CD14-positive monocyte (primary cell): Measurements from ENCODE around the gene JHY. TPM values are rescaled to one million over a fixed set of nuclear protein-coding genes. Genes with fewer than 3 reads are reported as not detected.

ENCODE experiments used
- DNase-seq, 3 donors: peaks; one replicate each; pipeline ENCODE4 v3.0.0-alpha.2; 2011 to 2022
- H2AFZ ChIP-seq: 2 replicates; pipeline ENCODE4 v1.6.0; 2012; ENCODE audit warnings: mild to moderate bottlenecking, low read depth, low read length, inconsistent platforms; ENCODE audit not compliant: insufficient read depth, poor library complexity, severe bottlenecking
- H3K27ac ChIP-seq, 2 donors: 1 replicate in 1 of 2; 2 replicates in 1 of 2; pipeline ENCODE4 v1.5.1; 2012 to 2013; ENCODE audit warnings: low read length in 2 of 2, control low read depth in 1 of 2, inconsistent platforms in 1 of 2, low read depth in 1 of 2, mild to moderate bottlenecking in 1 of 2
- H3K27me3 ChIP-seq, 2 donors: one replicate each; pipeline versions ENCODE4 v1.6.0 to v1.6.1; 2011 to 2013; ENCODE audit warnings: low read length in 2 of 2; ENCODE audit not compliant: control insufficient read depth in 2 of 2, insufficient read depth in 2 of 2
- H3K36me3 ChIP-seq, 2 donors: replicated peaks in 1 of 2; 1 replicate in 1 of 2; 2 replicates in 1 of 2; pipeline versions ENCODE4 v1.5.1 to v1.6.1; 2012 to 2013; ENCODE audit warnings: low read length in 2 of 2, control low read depth in 1 of 2, inconsistent platforms in 1 of 2, mild to moderate bottlenecking in 1 of 2; ENCODE audit not compliant: insufficient read depth in 2 of 2, control insufficient read depth in 1 of 2
- H3K4me1 ChIP-seq, 2 donors: 1 replicate in 1 of 2; 2 replicates in 1 of 2; pipeline versions ENCODE4 v1.5.1 to v1.6.1; 2012 to 2013; ENCODE audit warnings: low read length in 2 of 2, control low read depth in 1 of 2, inconsistent platforms in 1 of 2, mild to moderate bottlenecking in 1 of 2, moderate library complexity in 1 of 2; ENCODE audit not compliant: insufficient read depth in 2 of 2, control insufficient read depth in 1 of 2
- H3K4me2 ChIP-seq: replicated peaks from 2 replicates; pipeline ENCODE3; 2012; ENCODE audit warnings: low read length, moderate library complexity, mild to moderate bottlenecking; ENCODE audit not compliant: poor library complexity, severe bottlenecking; ENCODE audit errors: extremely low read depth
- H3K4me3 ChIP-seq, 3 experiments: fragments of 200-600 bp in 1 of 3; sonication (generic) in 1 of 3; replicated peaks in 1 of 3; 1 replicate in 2 of 3; 2 replicates in 1 of 3; pipeline ENCODE4 v1.5.1; 2011 to 2013; ENCODE audit warnings: low read length in 3 of 3, mild to moderate bottlenecking in 3 of 3, control low read depth in 2 of 3, low read depth in 2 of 3, inconsistent platforms in 1 of 3, moderate library complexity in 1 of 3
- H3K79me2 ChIP-seq: 2 replicates; pipeline ENCODE4 v1.6.0; 2012; ENCODE audit warnings: mild to moderate bottlenecking, control low read depth, inconsistent platforms, low read length, moderate library complexity; ENCODE audit not compliant: insufficient read depth
- H3K9ac ChIP-seq: 2 replicates; pipeline ENCODE4 v1.6.0; 2017; ENCODE audit warnings: low read length, mild to moderate bottlenecking; ENCODE audit not compliant: insufficient read depth, poor library complexity, severe bottlenecking
- H3K9me3 ChIP-seq, 2 donors: replicated peaks in 1 of 2; 1 replicate in 1 of 2; 2 replicates in 1 of 2; pipeline versions ENCODE4 v1.5.1 to v1.6.1; 2012 to 2013; ENCODE audit warnings: low read length in 2 of 2, control low read depth in 1 of 2; ENCODE audit not compliant: control insufficient read depth in 1 of 2, insufficient read depth in 1 of 2
- H4K20me1 ChIP-seq: 2 replicates; pipeline ENCODE4 v1.6.0; 2012; ENCODE audit warnings: mild to moderate bottlenecking, low read length, control low read depth, moderate library complexity; ENCODE audit not compliant: insufficient read depth
- H3K27ac Mint-ChIP-seq, 7 donors: one replicate each; pipeline ENCODE4 v1.8.0; 2020; ENCODE audit warnings: mild to moderate bottlenecking in 7 of 7, mixed read lengths in 7 of 7, moderate library complexity in 6 of 7, inconsistent platforms in 2 of 7
- H3K27me3 Mint-ChIP-seq, 3 donors: one replicate each; pipeline ENCODE4 v1.8.0; 2021 to 2022; ENCODE audit warnings: low read depth in 3 of 3, mild to moderate bottlenecking in 3 of 3, mixed read lengths in 3 of 3, moderate library complexity in 3 of 3, inconsistent platforms in 1 of 3
- H3K36me3 Mint-ChIP-seq, 2 donors: one replicate each; pipeline ENCODE4 v1.8.0; 2020; ENCODE audit warnings: mixed read lengths in 2 of 2, inconsistent platforms in 1 of 2, mild to moderate bottlenecking in 1 of 2
- H3K4me1 Mint-ChIP-seq: one replicate; pipeline ENCODE4 v1.8.0; 2020; ENCODE audit warnings: mild to moderate bottlenecking, mixed read lengths
- H3K4me3 Mint-ChIP-seq, 2 donors: one replicate each; pipeline ENCODE4 v1.8.0; 2020; ENCODE audit warnings: mild to moderate bottlenecking in 2 of 2, mixed read lengths in 2 of 2, moderate library complexity in 1 of 2
- H3K9me3 Mint-ChIP-seq, 7 donors: one replicate each; pipeline ENCODE4 v1.8.0; 2020 to 2022; ENCODE audit warnings: mixed read lengths in 7 of 7, mild to moderate bottlenecking in 6 of 7, moderate library complexity in 6 of 7, inconsistent platforms in 2 of 7
- WGBS: methylation state at CpG from one replicate; pipeline ENCODE4 v1.1.5; 2013; ENCODE audit warnings: missing lambda C conversion rate; ENCODE audit not compliant: insufficient coverage; 5-methylcytosine and 5-hydroxymethylcytosine counted together
- intact Hi-C, 2 donors: fragments of 100-400 bp; cut with micrococcal nuclease; formaldehyde crosslinking; loops; one replicate each; pipeline versions ENCODE4 v1.15.0 to v1.15.1; 2023
- polyA plus RNA-seq, 3 donors: library from polyadenylated mRNA; depleted of rRNA in 1 of 3; unstranded in 2 of 3; stranded (reverse) in 1 of 3; fragments of 300-500 nt in 2 of 3; fragments of >200 nt in 1 of 3; fragmentation: Illumina TruSeq in 2 of 3; gene quantifications; 1 replicate in 2 of 3; 2 replicates in 1 of 3; pipeline ENCODE4 v1.2.3, GENCODE V29; 2012 to 2021
- TF ChIP-seq, protein P1 (sequence below): fragments of 200-600 bp; IDR thresholded peaks from one replicate; pipeline ENCODE4 v1.8.0; 2022; ENCODE audit warnings: antibody characterized with exemption, mild to moderate bottlenecking

JHY gene
- polyA plus RNA-seq, 3 donors = 0.68 to 0.91 (median 0.89) TPM

DNA sequence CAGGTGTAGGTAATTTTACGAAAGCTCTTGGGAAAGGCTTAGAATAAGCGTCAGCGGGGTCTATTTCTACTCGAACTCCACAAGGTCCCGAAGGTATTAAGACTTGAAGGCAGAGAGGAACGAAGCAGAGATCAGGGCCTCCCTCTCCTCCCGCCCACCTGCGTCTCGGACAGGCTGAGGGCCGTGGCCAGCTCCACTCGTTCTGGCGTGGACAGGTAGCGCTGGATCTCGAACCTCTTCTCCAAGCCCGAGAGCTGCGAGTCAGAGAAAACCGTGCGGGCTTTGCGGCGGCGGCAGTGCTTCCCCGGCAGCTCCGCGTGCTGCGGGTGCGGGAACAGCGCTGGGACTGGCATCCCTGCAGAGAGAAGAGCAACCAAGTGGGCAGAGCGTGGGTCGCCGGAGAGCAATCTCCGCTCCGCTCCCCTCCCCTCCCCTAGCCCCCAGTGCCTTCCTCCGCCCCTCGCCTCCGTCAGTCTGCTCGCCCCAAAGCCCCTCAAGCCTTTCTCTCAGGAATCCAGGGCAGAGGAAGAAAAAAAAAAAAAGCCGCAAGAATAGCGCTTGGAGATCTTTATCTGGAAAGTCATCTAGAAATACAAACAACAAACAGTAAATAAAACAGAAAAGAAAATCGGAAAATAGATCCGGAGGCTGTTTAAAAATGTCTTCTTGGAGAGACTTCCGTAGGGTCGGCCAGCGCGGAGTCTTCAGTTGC lies 96.7 kb downstream of the JHY start:
- Histone ChIP-seq H3K27ac (no peak overlapping the region), H3K4me1 (peaks cover under 1 to 9% of the 10 kb centered on the region in 2 donors), H3K9ac (no peak overlapping the region), H3K79me2 (no peaks in the 10 kb centered on the region), H2AFZ (no peak overlapping the region), H3K27me3 (peaks cover 93 to 100% of the 10 kb centered on the region in 2 donors), H3K4me2 (no peak overlapping the region), H3K9me3 (peaks cover 0 to 67% of the 10 kb centered on the region in 2 donors), H3K4me3 (no peak overlapping the region), H3K36me3 (no peaks in the 10 kb centered on the region), H4K20me1 (no peaks in the 10 kb centered on the region)
- 10% methylated on average over 33 of the region's 44 CpGs for WGBS
- DNase-seq = no peak
- Mint-ChIP-seq H3K4me1 (peaks cover 14% of the 10 kb centered on the region), H3K36me3 (peaks cover 6 to 15% of the 10 kb centered on the region in 2 donors), H3K4me3 (peak overlapping the region in 1 of 2 donors; percentile 79), H3K27ac (no peak overlapping the region), H3K27me3 (peaks cover 97 to 100% (median 98%) of the 10 kb centered on the region in 3 donors), H3K9me3 (peaks cover 4 to 48% (median 18%) of the 10 kb centered on the region in 7 donors)
- intact Hi-C loops = no loop called here
- TF ChIP-seq, protein P1, sequence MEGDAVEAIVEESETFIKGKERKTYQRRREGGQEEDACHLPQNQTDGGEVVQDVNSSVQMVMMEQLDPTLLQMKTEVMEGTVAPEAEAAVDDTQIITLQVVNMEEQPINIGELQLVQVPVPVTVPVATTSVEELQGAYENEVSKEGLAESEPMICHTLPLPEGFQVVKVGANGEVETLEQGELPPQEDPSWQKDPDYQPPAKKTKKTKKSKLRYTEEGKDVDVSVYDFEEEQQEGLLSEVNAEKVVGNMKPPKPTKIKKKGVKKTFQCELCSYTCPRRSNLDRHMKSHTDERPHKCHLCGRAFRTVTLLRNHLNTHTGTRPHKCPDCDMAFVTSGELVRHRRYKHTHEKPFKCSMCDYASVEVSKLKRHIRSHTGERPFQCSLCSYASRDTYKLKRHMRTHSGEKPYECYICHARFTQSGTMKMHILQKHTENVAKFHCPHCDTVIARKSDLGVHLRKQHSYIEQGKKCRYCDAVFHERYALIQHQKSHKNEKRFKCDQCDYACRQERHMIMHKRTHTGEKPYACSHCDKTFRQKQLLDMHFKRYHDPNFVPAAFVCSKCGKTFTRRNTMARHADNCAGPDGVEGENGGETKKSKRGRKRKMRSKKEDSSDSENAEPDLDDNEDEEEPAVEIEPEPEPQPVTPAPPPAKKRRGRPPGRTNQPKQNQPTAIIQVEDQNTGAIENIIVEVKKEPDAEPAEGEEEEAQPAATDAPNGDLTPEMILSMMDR = no peak

DNA sequence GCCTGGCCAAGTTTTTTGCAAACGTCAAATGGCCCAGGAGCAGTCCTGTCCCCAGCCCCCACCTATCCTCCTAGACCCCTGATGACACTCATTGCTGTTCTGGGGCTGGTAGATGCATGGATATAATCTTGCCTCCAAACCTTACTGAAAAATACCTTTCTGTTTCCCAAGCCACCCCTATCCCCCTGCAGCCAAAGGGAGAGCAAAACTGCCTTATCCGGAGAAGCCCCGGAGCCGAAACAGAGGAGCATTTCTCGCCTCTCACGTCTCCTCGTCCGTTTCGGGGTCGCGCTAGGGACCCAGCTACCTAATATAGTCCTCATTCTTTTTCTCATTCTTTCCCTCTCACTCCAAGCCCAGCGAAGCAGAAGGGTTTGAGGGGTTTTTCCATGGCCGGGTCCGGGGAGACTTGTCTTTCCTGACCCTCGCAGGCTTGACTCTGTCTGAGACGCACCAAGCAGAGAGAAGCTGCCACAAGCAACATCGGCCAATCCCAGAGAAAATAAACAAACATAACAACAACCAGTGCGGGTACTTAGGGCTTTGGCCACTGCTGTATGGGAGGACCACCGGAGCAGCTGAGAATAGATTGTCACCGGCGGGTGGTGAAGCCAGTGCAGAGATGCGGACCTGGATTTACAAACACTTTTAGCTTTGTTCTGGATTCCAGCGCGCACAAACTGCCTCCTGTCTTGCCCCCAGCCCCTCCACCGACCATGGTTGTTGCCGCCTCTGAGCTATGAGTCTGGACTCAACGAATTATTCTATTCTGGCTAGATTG lies 97.4 kb downstream of the JHY start:
- Mint-ChIP-seq H3K27ac (no peak overlapping the region), H3K4me1 (peaks cover 15% of the 10 kb centered on the region), H3K27me3 (peaks cover 99 to 100% (median 100%) of the 10 kb centered on the region in 3 donors), H3K9me3 (peaks cover 4 to 50% (median 18%) of the 10 kb centered on the region in 7 donors), H3K4me3 (peak overlapping the region in 1 of 2 donors; percentile 79), H3K36me3 (peaks cover 6 to 15% of the 10 kb centered on the region in 2 donors)
- H3K27me3 ChIP-seq = peaks cover 93 to 100% of the 10 kb centered on the region in 2 donors
- no peaks in the 10 kb centered on the region for H3K36me3 ChIP-seq
- H3K4me3 ChIP-seq = no peak overlapping the region
- no peak overlapping the region for H3K9ac ChIP-seq
- H3K4me2 ChIP-seq = no peak overlapping the region
- no peaks in the 10 kb centered on the region for H4K20me1 ChIP-seq
- intact Hi-C loops = no loop called here
- H2AFZ ChIP-seq = no peak overlapping the region
- H3K4me1 ChIP-seq = peaks cover 4 to 14% of the 10 kb centered on the region in 2 donors
- H3K9me3 ChIP-seq = peaks cover 0 to 67% of the 10 kb centered on the region in 2 donors
- H3K79me2 ChIP-seq = no peaks in the 10 kb centered on the region
- TF ChIP-seq, protein P1 = no peak
- WGBS = 7% methylated on average over 24 of the region's 27 CpGs
- H3K27ac ChIP-seq = no peak overlapping the region
- DNase-seq = no peak
